ENCODE measurements around the gene ZPR1. TPM values are rescaled to one million over a fixed set of nuclear protein-coding genes. Genes with fewer than 3 reads are reported as not detected.

ZPR1 gene
- total and polyA plus RNA-seq, 2 donors (not counting 1 experiment from before 2014, with no cell fraction given): 17.9 to 63.1 TPM

- no peak for DNase-seq
- Histone ChIP-seq H4K20me1 (ENCODE audit: control insufficient read depth, insufficient read depth, low read length, poor library complexity, severe bottlenecking) (no peaks in the 10 kb centered on the region), H3K9ac (ENCODE audit: low read length) (no peak overlapping the region), H3K4me2 (replicated peaks; ENCODE audit: low read depth, low read length, poor library complexity, severe bottlenecking) (no peak overlapping the region), H3K9me3 (ENCODE audit: control extremely low read depth in 1 of 3, control insufficient read depth in 2 of 3, insufficient read depth in 1 of 3, low read length in 2 of 3) (no peaks in the 10 kb centered on the region), H3K27me3 (replicated peaks in 1 of 4; ENCODE audit: control extremely low read depth in 1 of 4, control insufficient read depth in 3 of 4, insufficient read depth in 4 of 4, low read length in 3 of 4) (peaks cover 0 to 3% (median 0%) of the 10 kb centered on the region in 4 experiments), H3K36me3 (replicated peaks in 1 of 2; ENCODE audit: control extremely low read depth in 1 of 2, control insufficient read depth in 1 of 2, extremely low read depth in 1 of 2, insufficient read depth in 2 of 2, low read length in 1 of 2) (no peaks in the 10 kb centered on the region), H3K79me2 (ENCODE audit: control insufficient read depth, insufficient read depth, low read length) (no peaks in the 10 kb centered on the region), H3K4me3 (ENCODE audit: control extremely low read depth in 1 of 5, extremely low read depth in 1 of 5, insufficient read depth in 1 of 5, low read depth in 2 of 5, low read length in 4 of 5) (no peak overlapping the region), H3K27ac (ENCODE audit: low read length in 2 of 2) (no peak overlapping the region), H3K4me1 (ENCODE audit: control insufficient read depth in 2 of 2, insufficient read depth in 2 of 2, low read length in 2 of 2) (no peaks in the 10 kb centered on the region), H2AFZ (ENCODE audit: insufficient read depth, low read depth, low read length, poor library complexity, severe bottlenecking) (no peak overlapping the region)
- Mint-ChIP-seq H3K27me3 (peaks cover 15% of the 10 kb centered on the region), H3K9me3 (ENCODE audit: insufficient read depth) (no peaks in the 10 kb centered on the region), H3K27ac (no peak overlapping the region), H3K4me3 (no peak overlapping the region), H3K4me1 (no peaks in the 10 kb centered on the region)
- ATAC-seq (ENCODE audit: low read depth): no peak
- TF ChIP-seq CTCF (IDR thresholded peaks at IDR 0.05): no peak
- TF ChIP-seq EZH2 (IDR thresholded peaks at IDR 0.05; ENCODE audit: borderline replicate concordance, insufficient read depth, low read depth, low read length, poor library complexity, severe bottlenecking): no peak
- intact Hi-C loops (cut with micrococcal nuclease): no loop called here
- ChIA-PET CTCF (no interaction called here), POLR2A (no interaction called here)
- 100% methylated on average over 1 of the region's 3 CpGs for WGBS (ENCODE audit: insufficient coverage)
These were observed 23.4 kb upstream of the ZPR1 start for GRCh38 chr11:116811194-116811593.

GRCh38 chr11:116808262-116809175 lies 20.7 kb upstream of the ZPR1 start:
- TF ChIP-seq EZH2 (IDR thresholded peaks at IDR 0.05; ENCODE audit: borderline replicate concordance, insufficient read depth, low read depth, low read length, poor library complexity, severe bottlenecking) (no peak), CTCF (IDR thresholded peaks at IDR 0.05) (no peak)
- H3K27me3 Mint-ChIP-seq: peaks cover 22% of the 10 kb centered on the region
- intact Hi-C loops (cut with micrococcal nuclease): no loop called here
- H3K36me3 ChIP-seq (replicated peaks in 1 of 2; ENCODE audit: control extremely low read depth in 1 of 2, control insufficient read depth in 1 of 2, extremely low read depth in 1 of 2, insufficient read depth in 2 of 2, low read length in 1 of 2): no peaks in the 10 kb centered on the region
- no peak overlapping the region for H2AFZ ChIP-seq (ENCODE audit: insufficient read depth, low read depth, low read length, poor library complexity, severe bottlenecking)
- no peak overlapping the region for H3K4me3 Mint-ChIP-seq
- no peak overlapping the region for H3K4me3 ChIP-seq (ENCODE audit: control extremely low read depth in 1 of 5, extremely low read depth in 1 of 5, insufficient read depth in 1 of 5, low read depth in 2 of 5, low read length in 4 of 5)
- H3K79me2 ChIP-seq (ENCODE audit: control insufficient read depth, insufficient read depth, low read length): no peaks in the 10 kb centered on the region
- ATAC-seq (ENCODE audit: low read depth) (no peak), DNase-seq (no peak)
- H4K20me1 ChIP-seq (ENCODE audit: control insufficient read depth, insufficient read depth, low read length, poor library complexity, severe bottlenecking): no peaks in the 10 kb centered on the region
- no peaks in the 10 kb centered on the region for H3K9me3 ChIP-seq (ENCODE audit: control extremely low read depth in 1 of 3, control insufficient read depth in 2 of 3, insufficient read depth in 1 of 3, low read length in 2 of 3)
- WGBS (ENCODE audit: insufficient coverage): 84% methylated on average over 7 of the region's 14 CpGs
- no peaks in the 10 kb centered on the region for H3K4me1 ChIP-seq (ENCODE audit: control insufficient read depth in 2 of 2, insufficient read depth in 2 of 2, low read length in 2 of 2)
- H3K9ac ChIP-seq (ENCODE audit: low read length): no peak overlapping the region
- no peaks in the 10 kb centered on the region for H3K4me1 Mint-ChIP-seq
- POLR2A ChIA-PET: no interaction called here
- CTCF ChIA-PET: no interaction called here
- H3K27ac Mint-ChIP-seq: no peak overlapping the region
- no peaks in the 10 kb centered on the region for H3K9me3 Mint-ChIP-seq (ENCODE audit: insufficient read depth)
- H3K4me2 ChIP-seq (replicated peaks; ENCODE audit: low read depth, low read length, poor library complexity, severe bottlenecking): no peak overlapping the region
- H3K27me3 ChIP-seq (replicated peaks in 1 of 4; ENCODE audit: control extremely low read depth in 1 of 4, control insufficient read depth in 3 of 4, insufficient read depth in 4 of 4, low read length in 3 of 4): peaks cover 0 to 3% (median 0%) of the 10 kb centered on the region in 4 experiments
- H3K27ac ChIP-seq (ENCODE audit: low read length in 2 of 2): no peak overlapping the region
